K562 (cell line): Measurements from ENCODE around the gene IRF2. TPM values are rescaled to one million over a fixed set of nuclear protein-coding genes. Genes with fewer than 3 reads are reported as not detected.

Experiments used
- CEBPB ChIP-seq: fragments of 450-650 bp; IDR thresholded peaks from 2 replicates; pipeline ENCODE4 v1.6.1; 2016; ENCODE audit warnings: missing genetic modification characterization, missing compliant biosample characterization
- GATAD2A ChIP-seq: fragments of 450-650 bp; IDR thresholded peaks from 2 replicates; pipeline ENCODE4 v1.6.1; 2017
- HLTF ChIP-seq: fragments of 450-650 bp; IDR thresholded peaks from 2 replicates; pipeline ENCODE4 v1.6.1; 2016
- MTA1 ChIP-seq: fragments of 450-650 bp; IDR thresholded peaks from 2 replicates; pipeline ENCODE4 v1.6.1; 2017; ENCODE audit warnings: borderline replicate concordance
- NONO ChIP-seq, 2 experiments: fragments of 200-400 bp in 1 of 2; fragments of 450-650 bp in 1 of 2; formaldehyde crosslinking in 1 of 2; IDR thresholded peaks; 2 replicates each; pipeline ENCODE4 v1.6.1; 2017; ENCODE audit warnings: low read depth in 2 of 2, mild to moderate bottlenecking in 2 of 2, moderate library complexity in 2 of 2, low read length in 1 of 2
- NR1H2 ChIP-seq: sonication (generic); formaldehyde crosslinking; IDR thresholded peaks from 2 replicates; pipeline ENCODE4 v1.4.0; 2020; ENCODE audit warnings: mild to moderate bottlenecking, missing genetic modification reagents
- POLR2AphosphoS5 ChIP-seq: IDR thresholded peaks from 2 replicates; pipeline ENCODE4 v1.6.1; 2011; ENCODE audit warnings: mild to moderate bottlenecking, low read depth, low read length, moderate library complexity; ENCODE audit not compliant: control insufficient read depth, insufficient read depth
- SMAD4 ChIP-seq: fragments of 250-450 bp; sonication (Bioruptor Pico); conservative IDR thresholded peaks from 2 replicates; pipeline ENCODE4 v1.8.0; 2021; ENCODE audit warnings: inconsistent platforms, mild to moderate bottlenecking, moderate library complexity
- ZFX ChIP-seq: sonication (generic); formaldehyde crosslinking; IDR thresholded peaks from 2 replicates; pipeline ENCODE4 v1.8.0; 2022; ENCODE audit warnings: mild to moderate bottlenecking, missing genetic modification reagents, moderate library complexity
- ZNF584 ChIP-seq: fragments of 200-800 bp; sonication (Bioruptor generic); IDR thresholded peaks from 2 replicates; pipeline ENCODE4 v1.6.1; 2016; ENCODE audit warnings: low read depth, mild to moderate bottlenecking, missing genetic modification characterization, missing compliant biosample characterization
- polyA plus RNA-seq, 8 experiments: library from polyadenylated mRNA; depleted of rRNA in 4 of 8; stranded (reverse) in 5 of 8; unstranded in 3 of 8; fragments of >200 nt; fragmentation: Nextera tagmentation in 2 of 8; fragmentation: Illumina TruSeq in 1 of 8; extraction: Ambion mirVana in 2 of 8; extraction: Trizol in 1 of 8; gene quantifications; 2 replicates each; pipeline versions ENCODE4 v1.2.1 to v1.2.3, GENCODE V29; 2011 to 2014; ENCODE audit warnings: inconsistent platforms in 1 of 8, missing spikeins in 1 of 8
- total RNA-seq, 7 experiments: library from RNA; depleted of rRNA in 6 of 7; stranded (reverse); fragments of >200 nt in 6 of 7; fragmentation: Illumina TruSeq in 2 of 7; extraction: Trizol in 2 of 7; gene quantifications; 2 replicates each; pipeline versions ENCODE4 v1.2.1 to v1.2.3, GENCODE V29; 2011 to 2021; ENCODE audit warnings: low replicate concordance in 1 of 7
- TF ChIP-seq, protein P1 (sequence below), 2 experiments: fragments of 450-650 bp; IDR thresholded peaks; 2 replicates each; pipeline ENCODE4 v1.6.1; 2016; ENCODE audit warnings: mild to moderate bottlenecking in 2 of 2, borderline replicate concordance in 1 of 2, low read depth in 1 of 2, moderate library complexity in 1 of 2
- TF ChIP-seq, protein P2 (sequence below): fragments of 200-800 bp; sonication (Bioruptor generic); IDR thresholded peaks from 2 replicates; pipeline ENCODE4 v1.6.1; 2017; ENCODE audit warnings: missing genetic modification characterization, missing compliant biosample characterization

Gene IRF2
- total and polyA plus RNA-seq, 9 of the 15 experiments (the other 6 are each of a cell fraction or from before 2014, with no cell fraction given): 7.1 to 17.1 (median 11.3) TPM

DNA sequence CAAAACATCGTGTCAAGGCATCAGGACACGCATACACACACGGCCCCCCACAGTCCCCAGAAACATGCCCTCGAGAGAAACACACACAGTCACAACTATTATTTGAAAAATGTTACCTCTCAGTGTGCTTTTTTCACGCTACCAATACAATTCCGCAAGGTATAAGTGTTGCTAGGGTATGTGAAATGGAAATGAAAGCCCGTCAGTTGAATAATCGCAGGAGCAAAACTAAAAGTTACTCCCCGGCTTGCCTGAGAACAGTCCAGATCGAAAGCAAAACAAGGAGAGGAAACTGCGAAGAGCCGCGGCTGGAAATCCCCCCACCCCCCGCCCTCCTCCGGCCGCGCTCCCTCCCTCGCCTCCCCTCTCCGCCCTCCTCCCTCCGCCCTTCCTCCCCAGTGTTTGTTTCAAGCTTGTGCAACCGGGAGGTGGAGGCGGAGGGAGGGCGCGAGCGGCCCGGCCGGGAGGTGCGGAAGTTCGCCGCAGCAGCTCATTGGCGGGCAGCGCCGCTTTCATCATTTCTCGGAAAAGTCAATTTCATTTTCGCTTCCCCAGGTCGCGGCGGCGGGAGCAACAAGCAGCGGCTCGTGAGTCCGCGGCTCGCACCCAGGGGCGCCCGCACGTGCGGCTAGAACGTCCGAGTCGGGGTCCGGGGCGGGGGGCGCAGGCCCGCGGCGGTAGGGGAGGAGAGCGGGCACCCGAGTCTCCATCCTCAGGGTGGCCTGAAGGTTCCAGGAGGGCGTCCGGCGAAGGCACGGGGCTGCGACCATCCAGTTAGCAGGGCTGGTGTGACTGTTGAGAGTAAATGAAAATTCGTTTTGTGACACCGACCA, at the start of gene IRF2 (continued):
- peak; percentile 48; the same call in 1 of the 2 replicates for TF ChIP-seq ZFX (CRISPR knock-in tag)
- TF ChIP-seq, protein P1, sequence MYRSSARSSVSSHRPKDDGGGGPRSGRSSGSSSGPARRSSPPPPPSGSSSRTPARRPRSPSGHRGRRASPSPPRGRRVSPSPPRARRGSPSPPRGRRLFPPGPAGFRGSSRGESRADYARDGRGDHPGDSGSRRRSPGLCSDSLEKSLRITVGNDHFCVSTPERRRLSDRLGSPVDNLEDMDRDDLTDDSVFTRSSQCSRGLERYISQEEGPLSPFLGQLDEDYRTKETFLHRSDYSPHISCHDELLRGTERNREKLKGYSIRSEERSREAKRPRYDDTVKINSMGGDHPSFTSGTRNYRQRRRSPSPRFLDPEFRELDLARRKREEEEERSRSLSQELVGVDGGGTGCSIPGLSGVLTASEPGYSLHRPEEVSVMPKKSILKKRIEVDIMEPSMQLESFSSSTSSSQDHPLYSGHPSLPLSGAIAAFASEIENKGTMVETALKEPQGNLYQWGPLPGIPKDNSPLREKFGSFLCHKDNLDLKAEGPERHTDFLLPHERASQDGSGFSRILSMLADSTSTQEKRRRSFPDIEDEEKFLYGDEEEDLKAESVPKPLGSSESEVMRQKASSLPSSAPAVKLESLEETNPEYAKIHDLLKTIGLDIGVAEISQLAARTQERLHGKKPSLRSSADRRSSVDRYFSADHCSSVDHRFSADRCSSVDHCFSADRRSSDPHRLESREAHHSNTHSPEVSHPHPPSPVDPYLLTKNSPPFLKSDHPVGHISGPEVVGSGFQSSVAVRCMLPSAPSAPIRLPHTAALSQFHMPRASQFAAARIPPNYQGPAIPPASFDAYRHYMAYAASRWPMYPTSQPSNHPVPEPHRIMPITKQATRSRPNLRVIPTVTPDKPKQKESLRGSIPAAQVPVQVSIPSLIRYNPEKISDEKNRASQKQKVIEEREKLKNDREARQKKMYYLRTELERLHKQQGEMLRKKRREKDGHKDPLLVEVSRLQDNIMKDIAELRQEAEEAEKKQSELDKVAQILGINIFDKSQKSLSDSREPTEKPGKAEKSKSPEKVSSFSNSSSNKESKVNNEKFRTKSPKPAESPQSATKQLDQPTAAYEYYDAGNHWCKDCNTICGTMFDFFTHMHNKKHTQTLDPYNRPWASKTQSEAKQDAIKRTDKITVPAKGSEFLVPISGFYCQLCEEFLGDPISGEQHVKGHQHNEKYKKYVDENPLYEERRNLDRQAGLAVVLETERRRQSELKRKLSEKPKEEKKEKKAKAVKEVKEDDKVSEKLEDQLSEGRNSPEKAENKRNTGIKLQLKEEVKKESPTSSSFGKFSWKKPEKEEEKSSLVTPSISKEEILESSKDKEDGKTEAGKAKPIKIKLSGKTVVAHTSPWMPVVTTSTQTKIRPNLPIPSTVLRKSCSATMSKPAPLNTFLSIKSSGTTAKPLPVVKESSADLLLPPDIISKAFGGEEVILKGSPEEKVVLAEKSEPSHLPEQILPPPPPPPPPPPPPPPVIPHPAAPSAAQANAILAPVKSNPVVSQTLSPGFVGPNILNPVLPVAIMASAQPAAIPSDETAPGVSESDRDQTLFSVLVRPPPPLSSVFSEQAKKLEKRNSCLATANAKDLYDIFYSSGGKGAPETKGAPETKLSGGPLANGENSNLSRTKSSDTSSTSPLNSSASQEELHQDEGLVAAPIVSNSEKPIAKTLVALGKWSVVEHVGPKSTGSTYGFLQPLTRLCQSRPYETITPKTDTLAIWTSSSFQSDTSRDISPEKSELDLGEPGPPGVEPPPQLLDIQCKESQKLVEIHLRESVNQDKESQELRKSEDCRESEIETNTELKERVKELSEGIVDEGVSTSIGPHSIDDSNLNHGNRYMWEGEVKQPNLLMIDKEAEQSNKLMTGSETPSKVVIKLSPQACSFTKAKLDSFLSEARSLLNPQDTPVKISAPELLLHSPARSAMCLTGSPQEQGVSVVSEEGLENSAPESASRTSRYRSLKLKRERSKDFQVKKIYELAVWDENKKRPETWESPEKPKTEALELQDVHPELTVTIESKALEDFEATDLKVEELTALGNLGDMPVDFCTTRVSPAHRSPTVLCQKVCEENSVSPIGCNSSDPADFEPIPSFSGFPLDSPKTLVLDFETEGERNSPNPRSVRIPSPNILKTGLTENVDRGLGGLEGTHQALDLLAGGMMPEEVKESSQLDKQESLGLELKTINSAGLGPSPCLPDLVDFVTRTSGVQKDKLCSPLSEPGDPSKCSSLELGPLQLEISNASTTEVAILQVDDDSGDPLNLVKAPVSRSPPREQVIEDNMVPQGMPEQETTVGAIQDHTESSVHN (IDR thresholded peaks at IDR 0.05; ENCODE audit: borderline replicate concordance in 1 of 2, low read depth in 1 of 2): peak in 1 of 2 experiments; percentile 84; a peak in 1 of 4 replicates
- TF ChIP-seq, protein P2, sequence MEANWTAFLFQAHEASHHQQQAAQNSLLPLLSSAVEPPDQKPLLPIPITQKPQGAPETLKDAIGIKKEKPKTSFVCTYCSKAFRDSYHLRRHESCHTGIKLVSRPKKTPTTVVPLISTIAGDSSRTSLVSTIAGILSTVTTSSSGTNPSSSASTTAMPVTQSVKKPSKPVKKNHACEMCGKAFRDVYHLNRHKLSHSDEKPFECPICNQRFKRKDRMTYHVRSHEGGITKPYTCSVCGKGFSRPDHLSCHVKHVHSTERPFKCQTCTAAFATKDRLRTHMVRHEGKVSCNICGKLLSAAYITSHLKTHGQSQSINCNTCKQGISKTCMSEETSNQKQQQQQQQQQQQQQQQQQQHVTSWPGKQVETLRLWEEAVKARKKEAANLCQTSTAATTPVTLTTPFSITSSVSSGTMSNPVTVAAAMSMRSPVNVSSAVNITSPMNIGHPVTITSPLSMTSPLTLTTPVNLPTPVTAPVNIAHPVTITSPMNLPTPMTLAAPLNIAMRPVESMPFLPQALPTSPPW (CRISPR knock-in tag): peak; percentile 99
- 0 out of 2 replicates have a peak, but pooled peaks have one; percentile 24 for TF ChIP-seq GATAD2A
- TF ChIP-seq CEBPB (tag): peak; percentile 97
- TF ChIP-seq HLTF: no peak
- TF ChIP-seq NONO (IDR thresholded peaks at IDR 0.05; ENCODE audit: low read depth in 2 of 2, low read length in 1 of 2): peak in 1 of 2 experiments; percentile 81; a peak in 2 of 4 replicates
- TF ChIP-seq SMAD4: peak; percentile 64; the same call in 1 of the 2 replicates
- no peak for TF ChIP-seq NR1H2 (CRISPR knock-in tag)
- peak; percentile 75; the same call in 1 of the 2 replicates for TF ChIP-seq POLR2AphosphoS5
- no peak for TF ChIP-seq MTA1
- no peak for TF ChIP-seq ZNF584 (CRISPR knock-in tag)
